CD4-positive, alpha-beta T cell treated with Interleukin-6 at 100 ng/mL for 8 hours (primary cell): ENCODE results near the gene ELN.
"Not testable (repeated sequence)": the region's sequence is repeated elsewhere in the genome, so short reads cannot be mapped to it uniquely, and the experiment has no call there.

Source experiments
- DNase-seq: peaks from one replicate; pipeline ENCODE4 v3.0.0-alpha.2; 2020; ENCODE audit warnings: mixed read lengths, low spot score

Gene ELN

DNA sequence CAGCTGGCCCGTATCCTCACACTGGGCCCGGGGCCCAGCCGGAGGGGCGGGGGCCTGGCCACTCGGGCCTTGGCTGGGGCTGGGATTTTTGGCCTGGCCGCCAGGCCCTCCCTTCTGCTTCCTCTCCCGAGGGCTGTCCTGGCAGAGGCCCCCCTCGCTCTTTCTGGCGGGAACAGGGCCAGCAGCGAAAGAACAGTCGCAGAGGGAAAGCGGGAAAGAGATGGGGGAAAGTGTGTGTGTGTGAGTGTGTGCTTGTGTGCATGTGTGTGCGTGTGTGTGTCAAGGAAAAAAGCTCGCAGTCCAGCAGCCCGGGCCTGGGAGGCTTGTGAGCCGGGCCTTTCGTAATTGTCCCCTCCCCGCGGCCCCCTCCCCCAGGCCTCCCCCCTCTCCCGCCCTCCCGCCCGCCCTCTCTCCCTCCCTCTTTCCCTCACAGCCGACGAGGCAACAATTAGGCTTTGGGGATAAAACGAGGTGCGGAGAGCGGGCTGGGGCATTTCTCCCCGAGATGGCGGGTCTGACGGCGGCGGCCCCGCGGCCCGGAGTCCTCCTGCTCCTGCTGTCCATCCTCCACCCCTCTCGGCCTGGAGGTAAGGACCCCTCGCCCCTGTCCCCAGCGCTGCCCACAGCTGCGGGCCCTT lies at the start of gene ELN:
Gene ELN, plus strand, starts transcription at position 491 of the 638 bp plus-strand sequence. Its CDS starts 15 bp downstream, at position 506.
- DNase-seq, result no peak

DNA sequence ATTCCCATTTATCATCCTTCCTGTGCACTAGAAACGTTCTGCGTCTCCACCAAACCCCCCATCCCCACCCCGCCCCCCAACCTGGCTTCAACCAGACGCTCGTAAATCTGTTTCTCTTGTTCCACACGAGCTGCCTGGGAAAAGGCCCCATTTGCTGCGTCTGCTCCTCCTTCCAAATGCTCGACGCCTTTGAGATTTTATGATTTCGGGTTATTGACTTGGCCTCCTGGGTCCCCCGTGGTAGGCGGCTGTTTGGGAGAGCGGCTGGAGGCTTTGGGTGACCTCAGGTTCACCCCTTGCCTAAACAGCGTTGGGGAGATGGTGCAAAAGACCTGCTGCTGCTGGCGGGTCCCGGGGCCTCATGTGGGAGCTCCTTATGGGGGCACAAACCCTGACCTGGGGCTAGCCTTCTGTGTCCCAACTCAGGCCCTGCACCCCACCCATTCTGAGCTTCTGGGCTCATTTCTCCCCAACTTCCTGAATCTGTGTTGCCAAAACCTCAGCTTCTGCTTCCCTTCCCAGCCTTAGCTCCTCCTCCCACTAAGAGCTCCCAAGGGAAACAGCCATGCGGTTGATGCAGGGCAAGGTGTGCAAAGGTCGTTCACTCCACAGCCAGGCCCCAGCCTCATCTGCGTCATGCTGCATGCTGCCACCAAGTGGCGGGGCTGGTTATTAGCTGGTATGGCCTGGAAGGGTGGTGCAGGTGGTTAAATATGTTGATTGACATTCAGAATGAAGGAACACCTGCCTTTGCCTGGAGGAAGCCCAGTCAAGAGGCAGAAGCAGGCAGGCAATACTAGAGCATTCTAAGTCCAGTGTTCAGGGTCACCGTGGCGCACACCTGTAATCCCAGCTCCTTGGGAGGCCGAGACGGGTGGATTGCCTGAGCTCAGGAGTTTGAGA lies 49.1 kb upstream of the ELN start:
- no peak for DNase-seq

DNA sequence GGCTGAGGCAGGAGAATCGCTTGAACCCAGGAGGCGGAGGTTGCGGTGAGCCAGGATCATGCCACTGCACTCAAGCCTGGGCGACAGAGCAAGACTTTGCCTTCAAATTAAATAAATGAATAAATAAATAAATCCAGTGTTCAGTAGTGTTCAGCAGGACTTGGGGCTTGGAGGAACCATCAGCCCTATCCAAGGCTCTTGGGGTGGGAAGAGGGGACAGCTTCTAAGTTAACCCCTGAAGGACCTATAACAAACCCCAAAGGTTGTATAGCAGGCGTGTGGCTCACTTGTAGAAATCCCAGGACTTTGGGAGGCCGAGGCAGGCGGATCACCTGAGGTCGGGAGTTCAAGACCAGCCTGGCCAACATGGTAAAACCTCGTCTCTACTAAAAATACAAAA lies 48.3 kb upstream of the ELN start:
- not testable (repeated sequence) for DNase-seq

DNA sequence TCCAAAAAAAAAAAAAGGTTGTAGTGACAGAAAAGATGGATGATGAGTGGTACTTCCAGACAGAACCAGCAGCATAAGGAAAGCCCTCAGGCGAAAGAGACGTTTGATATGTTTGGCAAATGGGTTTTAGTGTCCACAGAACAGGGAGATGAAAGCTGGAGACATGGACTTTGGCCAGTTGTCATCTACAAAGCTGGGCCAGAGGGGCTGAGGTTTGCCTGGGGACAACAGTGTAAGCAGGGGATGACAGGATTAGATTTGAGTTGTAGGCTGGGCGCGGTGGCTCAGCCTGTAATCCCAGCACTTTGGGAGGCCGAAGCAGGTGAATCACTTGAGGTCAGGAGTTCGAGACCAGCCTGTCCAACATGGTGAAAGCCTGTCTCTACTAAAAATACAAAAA lies 47.8 kb upstream of the ELN start:
- no peak for DNase-seq

DNA sequence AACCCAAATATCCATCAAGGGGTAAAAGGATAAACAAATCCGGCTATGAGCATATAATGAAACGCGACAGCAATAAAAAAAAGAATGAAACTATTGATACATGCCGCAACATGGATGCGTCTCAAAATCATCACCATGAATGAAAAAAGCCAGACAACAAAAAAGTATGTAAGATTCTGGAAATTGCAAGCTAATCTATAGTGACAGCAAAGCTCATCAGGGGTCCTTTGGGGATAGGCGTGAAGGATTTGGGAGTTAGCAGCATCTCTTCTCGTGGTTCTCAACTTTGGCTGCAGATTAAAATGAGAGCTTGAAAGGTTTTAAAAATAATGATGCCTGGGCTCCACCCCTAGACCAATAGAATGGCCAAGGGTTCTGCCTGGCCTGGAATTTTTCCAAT lies 46.0 kb upstream of the ELN start:
- no peak for DNase-seq

DNA sequence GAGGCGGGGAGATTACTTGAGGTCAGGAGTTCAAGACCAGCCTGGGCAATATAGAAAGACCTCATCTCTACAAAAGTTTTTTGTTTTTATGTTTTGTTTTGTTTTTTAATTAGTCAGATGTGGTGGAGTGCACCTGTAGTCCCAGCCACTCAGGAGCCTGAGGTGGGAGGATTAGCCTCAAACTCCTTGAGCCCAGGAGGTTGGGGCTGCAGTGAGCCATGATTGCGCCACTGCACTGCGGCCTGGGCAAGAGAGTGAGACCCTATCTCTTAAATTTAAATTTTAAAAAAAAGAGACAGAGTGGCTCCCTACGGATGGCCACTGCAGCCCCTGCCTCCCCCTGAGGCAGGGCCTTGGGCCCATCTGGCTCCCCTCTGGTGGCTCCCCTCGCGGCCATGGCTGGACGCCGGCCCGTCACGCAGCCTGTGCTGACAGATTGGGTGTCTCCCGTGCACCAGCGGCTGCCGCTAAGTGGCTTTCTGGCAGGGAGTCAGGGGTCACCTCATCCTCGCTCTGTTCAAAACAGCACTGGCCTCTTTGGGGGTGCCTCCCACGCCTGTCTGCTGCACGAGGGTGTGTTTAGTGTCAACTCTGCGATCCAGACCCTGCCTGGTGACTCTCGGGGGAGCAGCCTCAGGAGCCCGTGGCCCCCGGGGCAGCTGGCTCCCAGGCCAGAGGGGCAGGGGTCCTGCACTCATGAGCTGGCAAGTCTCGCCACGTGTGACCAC lies 44.4 kb upstream of the ELN start:
- DNase-seq, result no peak

DNA sequence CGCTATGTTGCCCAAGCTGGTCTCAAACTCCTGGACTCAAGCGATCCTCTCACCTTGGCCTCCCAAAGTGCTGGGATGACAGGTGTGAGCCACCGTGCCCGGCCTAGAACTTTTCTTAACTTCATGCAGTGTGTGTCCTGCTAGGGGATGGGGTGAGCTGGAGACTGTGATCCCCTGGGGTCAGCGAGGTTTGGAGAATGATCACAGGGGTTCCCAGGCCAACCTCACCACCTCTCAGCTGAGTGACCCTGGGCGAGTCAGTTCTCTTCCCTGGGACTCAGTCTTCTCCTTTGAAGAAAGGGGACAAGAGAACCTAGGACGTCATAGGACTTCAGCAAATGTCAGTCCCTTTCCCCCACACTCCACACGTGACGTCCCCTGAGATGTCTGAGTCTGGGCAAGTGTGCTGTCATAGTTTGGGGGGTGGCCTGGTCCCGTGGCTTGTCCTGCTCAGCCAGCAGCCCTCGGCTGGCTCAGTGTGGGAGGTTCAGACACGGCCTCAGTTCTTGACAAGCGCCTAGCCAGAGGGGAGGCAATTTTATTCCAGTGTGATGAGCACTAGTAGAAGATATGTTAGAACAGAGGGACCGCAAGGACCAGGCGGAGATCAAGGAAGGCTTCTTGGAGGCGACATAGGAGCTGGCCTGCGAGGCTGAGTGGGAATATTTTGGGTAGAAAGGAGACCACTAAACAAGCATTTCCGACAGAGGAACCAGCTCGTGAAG lies 43.3 kb upstream of the ELN start:
- DNase-seq, result no peak

DNA sequence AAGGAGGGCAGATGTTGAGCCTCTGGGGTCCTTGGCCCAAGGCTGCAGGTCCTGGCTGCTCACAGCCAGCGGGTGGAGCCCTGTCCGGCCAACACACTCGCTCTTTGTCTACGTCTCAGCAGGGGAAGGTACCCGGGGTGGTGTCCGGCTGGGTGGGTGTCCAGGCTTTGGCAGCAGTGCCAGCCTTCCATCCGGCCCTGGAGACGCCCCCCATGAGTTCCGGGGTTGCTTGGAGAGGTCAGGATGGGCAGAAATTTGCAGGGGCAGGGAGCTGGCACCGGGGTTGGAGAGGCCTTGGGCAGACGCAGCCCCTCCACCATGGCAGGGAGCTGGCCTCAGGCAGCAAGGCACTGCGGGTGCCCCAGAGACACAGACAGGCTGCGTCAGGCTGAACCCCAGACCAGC lies 42.2 kb upstream of the ELN start:
- DNase-seq, result no peak

- DNase-seq, result no peak
Observed at GRCh38 chr7:73986158-73986631, 41.8 kb upstream of the ELN start.

DNA sequence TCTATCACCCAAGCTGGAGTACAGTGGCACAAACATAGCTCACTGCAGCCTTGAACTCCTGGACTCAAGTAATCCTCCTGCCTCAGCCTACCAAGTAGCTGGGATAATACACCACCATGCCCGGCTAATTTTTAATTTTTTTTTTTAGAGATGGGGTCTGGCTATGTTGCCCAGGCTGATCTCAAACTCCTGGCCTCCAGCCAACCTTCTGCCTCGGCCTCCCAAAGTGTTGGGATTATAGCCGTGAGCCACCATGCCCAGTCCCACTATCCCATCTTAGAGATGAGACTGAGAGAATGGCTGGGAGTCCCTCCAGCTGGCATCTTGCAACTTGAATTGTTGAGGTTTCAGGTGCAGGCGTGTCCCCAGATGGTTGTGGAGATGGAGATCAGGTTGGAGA lies 40.7 kb upstream of the ELN start:
- DNase-seq, result no peak

DNA sequence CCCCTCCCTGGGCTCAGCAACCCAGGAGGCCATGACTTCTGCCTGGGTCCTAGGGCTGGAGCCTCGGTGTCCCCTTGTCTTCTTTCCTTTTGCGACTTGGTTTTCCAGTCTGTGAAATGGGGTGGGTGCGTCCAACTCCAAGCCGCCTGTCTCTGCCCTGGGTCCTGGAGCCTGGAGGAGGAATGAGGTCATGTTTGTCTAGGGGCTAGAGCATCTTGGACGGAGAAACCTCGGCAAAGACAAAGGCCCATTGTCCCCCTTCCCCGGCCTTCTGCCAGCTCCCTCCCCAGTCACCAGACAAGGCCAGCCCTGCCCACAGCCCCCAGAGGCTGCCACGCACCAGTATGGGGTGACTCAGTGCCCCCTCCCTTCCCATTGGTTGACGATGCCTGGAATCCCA lies 39.8 kb upstream of the ELN start:
- DNase-seq, result no peak

DNA sequence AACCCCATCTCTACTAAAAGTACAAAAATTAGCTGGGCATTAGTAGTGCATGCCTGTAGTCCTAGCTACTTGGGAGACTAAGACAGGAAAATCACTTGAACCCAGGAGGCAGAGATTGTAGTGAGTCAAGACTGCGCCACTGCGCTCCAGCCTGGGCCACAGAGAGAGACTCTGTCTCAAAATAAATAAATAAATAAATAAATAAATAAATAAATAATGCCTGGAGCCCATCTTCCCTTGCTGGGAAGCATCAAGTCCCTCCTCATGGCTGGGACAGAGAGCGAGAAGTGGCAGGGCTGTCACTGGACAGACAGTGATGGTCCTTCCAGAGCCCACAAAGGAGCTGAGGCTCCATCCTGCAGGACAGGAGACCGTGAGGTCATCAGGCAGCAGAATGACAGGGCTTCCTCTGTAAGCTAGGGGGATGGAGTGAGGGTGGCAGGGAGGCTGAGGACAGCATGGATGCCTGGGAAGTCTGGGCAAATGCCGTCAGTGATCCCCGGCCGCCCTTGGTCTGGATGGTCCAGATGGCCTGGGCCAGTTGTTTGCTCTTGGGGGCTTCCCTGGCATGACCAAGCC lies 36.4 kb upstream of the ELN start:
- no peak for DNase-seq

- DNase-seq, result no peak
Observed at GRCh38 chr7:73992101-73992562, 35.8 kb upstream of the ELN start.

- no peak for DNase-seq
Observed at GRCh38 chr7:73994023-73994422, 34.0 kb upstream of the ELN start.

DNA sequence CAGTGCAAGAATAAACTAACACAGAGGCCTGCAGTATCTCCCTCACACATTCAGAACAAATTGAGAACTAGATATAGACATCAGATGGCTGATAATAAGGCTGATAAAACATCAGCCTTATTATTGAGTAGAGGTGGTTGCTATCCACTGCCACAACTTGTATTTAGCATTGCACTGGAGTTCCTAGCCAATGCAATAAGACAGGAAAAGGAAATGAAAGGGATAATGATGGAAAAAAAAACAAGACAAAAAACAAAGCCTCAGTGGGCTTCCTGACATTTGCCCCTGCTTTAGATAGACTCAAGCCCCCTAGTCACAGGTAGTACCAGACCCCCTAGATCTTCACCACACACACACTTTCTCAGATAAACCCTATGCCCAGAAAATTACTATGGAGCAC lies 33.2 kb upstream of the ELN start:
- no peak for DNase-seq

GRCh38 chr7:73995330-73995729 lies 32.6 kb upstream of the ELN start:
- no peak for DNase-seq

GRCh38 chr7:73995821-73996511 lies 32.0 kb upstream of the ELN start:
- DNase-seq, result no peak

- DNase-seq, result no peak
Observed at GRCh38 chr7:73997056-73997455, 30.9 kb upstream of the ELN start.

DNA sequence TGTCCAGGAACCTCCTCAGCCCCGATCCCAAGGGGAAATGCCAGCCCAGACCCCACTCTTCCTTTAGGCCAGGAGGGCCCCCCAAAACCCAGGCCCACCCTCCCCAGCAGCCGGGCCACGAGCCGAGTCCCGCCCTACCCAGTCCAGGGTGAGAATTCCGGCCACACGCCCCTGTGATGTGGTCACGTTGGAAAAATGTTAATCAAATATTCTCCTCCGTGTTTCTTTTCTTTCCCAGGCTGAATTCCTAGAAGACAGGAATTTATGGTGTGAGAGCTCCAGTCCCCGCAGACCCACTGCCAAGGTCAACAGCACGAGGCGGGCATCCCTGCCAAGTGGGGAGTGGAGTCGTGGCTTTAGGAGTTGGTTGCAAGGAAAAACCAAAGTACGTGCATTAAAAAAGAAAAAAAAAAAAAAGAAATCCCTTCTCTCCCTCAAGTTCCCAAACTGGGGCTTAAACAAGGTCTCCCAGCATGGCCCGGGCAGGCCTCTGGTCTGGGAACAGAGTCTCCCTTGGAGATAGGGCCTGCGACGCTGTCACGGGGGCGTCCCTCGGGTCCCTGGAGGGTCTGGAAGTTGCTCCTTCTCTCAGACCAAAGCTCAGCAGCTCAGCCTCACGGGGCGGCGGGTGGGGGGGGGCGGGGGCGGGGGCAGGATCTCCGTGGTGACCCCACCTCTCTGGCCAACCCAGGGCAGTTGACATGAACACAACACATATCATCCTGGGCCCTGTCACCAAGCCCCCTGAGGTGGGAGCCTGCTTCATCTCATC lies 28.1 kb upstream of the ELN start:
- no peak for DNase-seq

- no peak for DNase-seq
Observed at GRCh38 chr7:74000489-74001149, 27.4 kb upstream of the ELN start.
